HepG2 (cell line): ENCODE measurements around the gene FOXA3. TPM values are rescaled to one million over a fixed set of nuclear protein-coding genes. Genes with fewer than 3 reads are reported as not detected.

ENCODE experiments used
- ASH2L ChIP-seq: fragments of 300-600, 200-600 bp; sonication (generic); IDR thresholded peaks from 2 replicates; pipeline ENCODE4 v1.7.0; 2017; ENCODE audit warnings: low read depth, mild to moderate bottlenecking, moderate library complexity, mixed read lengths, low read length; ENCODE audit not compliant: insufficient read length
- ATF7-NPFF ChIP-seq: sonication (generic); formaldehyde crosslinking; IDR thresholded peaks from 2 replicates; pipeline ENCODE4 v1.8.1; 2023; ENCODE audit warnings: mild to moderate bottlenecking, low read depth, missing genetic modification reagents, moderate library complexity
- DMAP1 ChIP-seq: IDR thresholded peaks from 2 replicates; pipeline ENCODE4 v1.6.1; 2016
- GABPB1 ChIP-seq: IDR thresholded peaks from 2 replicates; pipeline ENCODE4 v1.6.1; 2016; ENCODE audit warnings: mild to moderate bottlenecking, missing genetic modification reagents, moderate library complexity, missing compliant biosample characterization
- HHEX ChIP-seq: IDR thresholded peaks from 2 replicates; pipeline ENCODE4 v1.6.1; 2016; ENCODE audit warnings: control low read depth
- HNF4G ChIP-seq, 2 experiments: sonication (generic) in 1 of 2; formaldehyde crosslinking in 1 of 2; IDR thresholded peaks; 2 replicates each; pipeline versions ENCODE4 v1.4.0 to v1.6.1; 2011 to 2020; ENCODE audit warnings: borderline replicate concordance in 2 of 2, low read depth in 2 of 2, mild to moderate bottlenecking in 2 of 2, low read length in 1 of 2, missing genetic modification reagents in 1 of 2, moderate library complexity in 1 of 2
- PHB2 ChIP-seq: fragments of 450-650 bp; IDR thresholded peaks from 2 replicates; pipeline ENCODE4 v1.6.1; 2018; ENCODE audit not compliant: partially characterized antibody
- POGZ ChIP-seq: sonication (generic); formaldehyde crosslinking; IDR thresholded peaks from 2 replicates; pipeline ENCODE4 v1.4.0; 2020; ENCODE audit warnings: mild to moderate bottlenecking, missing genetic modification reagents
- ZNF34 ChIP-seq: sonication (generic); formaldehyde crosslinking; IDR thresholded peaks from 2 replicates; pipeline ENCODE4 v1.4.0; 2020; ENCODE audit warnings: mild to moderate bottlenecking, missing genetic modification reagents, borderline replicate concordance
- ZNF44 ChIP-seq: sonication (generic); formaldehyde crosslinking; IDR thresholded peaks from 2 replicates; pipeline ENCODE4 v1.5.1; 2020; ENCODE audit warnings: mild to moderate bottlenecking, missing genetic modification reagents
- ZNF484 ChIP-seq: sonication (generic); formaldehyde crosslinking; IDR thresholded peaks from 2 replicates; pipeline ENCODE4 v1.5.1; 2020; ENCODE audit warnings: mild to moderate bottlenecking, low read depth, missing genetic modification reagents, borderline replicate concordance
- ZNF652 ChIP-seq: IDR thresholded peaks from 2 replicates; pipeline ENCODE4 v1.6.1; 2016; ENCODE audit warnings: low read depth, borderline replicate concordance
- ZNF790 ChIP-seq: sonication (generic); formaldehyde crosslinking; IDR thresholded peaks from 2 replicates; pipeline ENCODE4 v1.8.0; 2022; ENCODE audit warnings: missing genetic modification reagents, mild to moderate bottlenecking, borderline replicate concordance
- ZNF883 ChIP-seq: sonication (generic); formaldehyde crosslinking; IDR thresholded peaks from 2 replicates; pipeline ENCODE4 v1.5.1; 2020; ENCODE audit warnings: mild to moderate bottlenecking, missing genetic modification reagents; ENCODE audit errors: not compliant biosample characterization
- ZSCAN29 ChIP-seq: sonication (generic); formaldehyde crosslinking; conservative IDR thresholded peaks from 2 replicates; pipeline ENCODE4 v1.4.0; 2020; ENCODE audit warnings: mild to moderate bottlenecking, missing genetic modification reagents
- polyA plus RNA-seq, 8 experiments: library from polyadenylated mRNA; depleted of rRNA in 3 of 8; stranded (reverse) in 7 of 8; unstranded in 1 of 8; fragments of >200 nt; fragmentation: Illumina TruSeq in 4 of 8; extraction: Trizol in 4 of 8; gene quantifications; 2 replicates each; pipeline versions ENCODE4 v1.2.1 to v1.2.3, GENCODE V29; 2011 to 2016; ENCODE audit warnings: low read depth in 4 of 8, missing spikeins in 1 of 8, mixed read lengths in 1 of 8; ENCODE audit not compliant: insufficient read depth in 1 of 8
- total RNA-seq, 5 experiments: library from RNA; depleted of rRNA; stranded (reverse); fragments of >200 nt; fragmentation: Illumina TruSeq; extraction: Trizol; gene quantifications; 2 replicates each; pipeline ENCODE4 v1.2.3, GENCODE V29; 2016; ENCODE audit warnings: low read depth in 1 of 5
- TF ChIP-seq, protein P1 (sequence below): sonication (generic); formaldehyde crosslinking; IDR thresholded peaks from 2 replicates; pipeline ENCODE4 v1.4.0; 2020; ENCODE audit warnings: missing genetic modification reagents, borderline replicate concordance
- TF ChIP-seq, protein P2 (sequence below): sonication (generic); formaldehyde crosslinking; conservative IDR thresholded peaks from 2 replicates; pipeline ENCODE4 v1.4.0; 2020; ENCODE audit warnings: mild to moderate bottlenecking, missing genetic modification reagents, moderate library complexity
- TF ChIP-seq, protein P3 (sequence below): sonication (generic); formaldehyde crosslinking; IDR thresholded peaks from 2 replicates; pipeline ENCODE4 v1.5.1; 2020; ENCODE audit warnings: missing genetic modification reagents, mild to moderate bottlenecking, borderline replicate concordance
- TF ChIP-seq, protein P4 (sequence below): sonication (generic); formaldehyde crosslinking; IDR thresholded peaks from 2 replicates; pipeline ENCODE4 v1.5.1; 2020; ENCODE audit warnings: missing genetic modification reagents, mild to moderate bottlenecking, borderline replicate concordance

The FOXA3 gene
- total and polyA plus RNA-seq, 2 of the 13 experiments (the other 11 are each of a cell fraction or from before 2014, with no cell fraction given), result 29.8 to 47.6 TPM

DNA sequence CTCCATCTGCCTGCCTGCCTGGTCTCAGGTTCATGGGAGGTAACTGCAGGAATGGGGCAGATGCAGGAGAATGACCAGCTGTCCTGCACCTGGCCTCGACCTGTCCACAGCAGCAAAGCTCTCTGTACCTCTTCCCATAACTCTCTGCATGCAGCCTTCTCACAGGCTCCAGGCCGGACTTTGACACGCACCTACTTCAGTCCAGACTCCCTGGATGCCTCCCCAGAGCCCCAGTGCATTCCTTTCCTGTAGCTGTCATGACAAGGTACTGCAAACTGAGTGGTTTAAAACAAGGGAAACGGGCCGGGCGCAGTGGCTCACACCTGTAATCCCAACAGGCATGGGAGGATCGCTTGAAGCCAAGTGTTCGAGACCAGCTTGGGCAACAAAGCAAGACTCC lies 47.2 kb downstream of the FOXA3 start (continued):
- TF ChIP-seq, protein P1, sequence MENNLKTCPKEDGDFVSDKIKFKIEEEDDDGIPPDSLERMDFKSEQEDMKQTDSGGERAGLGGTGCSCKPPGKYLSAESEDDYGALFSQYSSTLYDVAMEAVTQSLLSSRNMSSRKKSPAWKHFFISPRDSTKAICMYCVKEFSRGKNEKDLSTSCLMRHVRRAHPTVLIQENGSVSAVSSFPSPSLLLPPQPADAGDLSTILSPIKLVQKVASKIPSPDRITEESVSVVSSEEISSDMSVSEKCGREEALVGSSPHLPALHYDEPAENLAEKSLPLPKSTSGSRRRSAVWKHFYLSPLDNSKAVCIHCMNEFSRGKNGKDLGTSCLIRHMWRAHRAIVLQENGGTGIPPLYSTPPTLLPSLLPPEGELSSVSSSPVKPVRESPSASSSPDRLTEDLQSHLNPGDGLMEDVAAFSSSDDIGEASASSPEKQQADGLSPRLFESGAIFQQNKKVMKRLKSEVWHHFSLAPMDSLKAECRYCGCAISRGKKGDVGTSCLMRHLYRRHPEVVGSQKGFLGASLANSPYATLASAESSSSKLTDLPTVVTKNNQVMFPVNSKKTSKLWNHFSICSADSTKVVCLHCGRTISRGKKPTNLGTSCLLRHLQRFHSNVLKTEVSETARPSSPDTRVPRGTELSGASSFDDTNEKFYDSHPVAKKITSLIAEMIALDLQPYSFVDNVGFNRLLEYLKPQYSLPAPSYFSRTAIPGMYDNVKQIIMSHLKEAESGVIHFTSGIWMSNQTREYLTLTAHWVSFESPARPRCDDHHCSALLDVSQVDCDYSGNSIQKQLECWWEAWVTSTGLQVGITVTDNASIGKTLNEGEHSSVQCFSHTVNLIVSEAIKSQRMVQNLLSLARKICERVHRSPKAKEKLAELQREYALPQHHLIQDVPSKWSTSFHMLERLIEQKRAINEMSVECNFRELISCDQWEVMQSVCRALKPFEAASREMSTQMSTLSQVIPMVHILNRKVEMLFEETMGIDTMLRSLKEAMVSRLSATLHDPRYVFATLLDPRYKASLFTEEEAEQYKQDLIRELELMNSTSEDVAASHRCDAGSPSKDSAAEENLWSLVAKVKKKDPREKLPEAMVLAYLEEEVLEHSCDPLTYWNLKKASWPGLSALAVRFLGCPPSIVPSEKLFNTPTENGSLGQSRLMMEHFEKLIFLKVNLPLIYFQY (CRISPR knock-in tag), result no peak
- TF ChIP-seq ASH2L, result no peak
- TF ChIP-seq HNF4G (IDR thresholded peaks at IDR 0.05; ENCODE audit: borderline replicate concordance, low read depth, low read length), result peak; percentile 65
- TF ChIP-seq HNF4G (CRISPR knock-in tag; IDR thresholded peaks at IDR 0.05; ENCODE audit: borderline replicate concordance, low read depth), result no peak
- no peak for TF ChIP-seq HHEX (CRISPR knock-in tag)
- TF ChIP-seq ZNF484 (CRISPR knock-in tag), result no peak
- no peak for TF ChIP-seq GABPB1 (CRISPR knock-in tag)
- no peak for TF ChIP-seq ZNF652 (CRISPR knock-in tag)
- TF ChIP-seq, protein P2, sequence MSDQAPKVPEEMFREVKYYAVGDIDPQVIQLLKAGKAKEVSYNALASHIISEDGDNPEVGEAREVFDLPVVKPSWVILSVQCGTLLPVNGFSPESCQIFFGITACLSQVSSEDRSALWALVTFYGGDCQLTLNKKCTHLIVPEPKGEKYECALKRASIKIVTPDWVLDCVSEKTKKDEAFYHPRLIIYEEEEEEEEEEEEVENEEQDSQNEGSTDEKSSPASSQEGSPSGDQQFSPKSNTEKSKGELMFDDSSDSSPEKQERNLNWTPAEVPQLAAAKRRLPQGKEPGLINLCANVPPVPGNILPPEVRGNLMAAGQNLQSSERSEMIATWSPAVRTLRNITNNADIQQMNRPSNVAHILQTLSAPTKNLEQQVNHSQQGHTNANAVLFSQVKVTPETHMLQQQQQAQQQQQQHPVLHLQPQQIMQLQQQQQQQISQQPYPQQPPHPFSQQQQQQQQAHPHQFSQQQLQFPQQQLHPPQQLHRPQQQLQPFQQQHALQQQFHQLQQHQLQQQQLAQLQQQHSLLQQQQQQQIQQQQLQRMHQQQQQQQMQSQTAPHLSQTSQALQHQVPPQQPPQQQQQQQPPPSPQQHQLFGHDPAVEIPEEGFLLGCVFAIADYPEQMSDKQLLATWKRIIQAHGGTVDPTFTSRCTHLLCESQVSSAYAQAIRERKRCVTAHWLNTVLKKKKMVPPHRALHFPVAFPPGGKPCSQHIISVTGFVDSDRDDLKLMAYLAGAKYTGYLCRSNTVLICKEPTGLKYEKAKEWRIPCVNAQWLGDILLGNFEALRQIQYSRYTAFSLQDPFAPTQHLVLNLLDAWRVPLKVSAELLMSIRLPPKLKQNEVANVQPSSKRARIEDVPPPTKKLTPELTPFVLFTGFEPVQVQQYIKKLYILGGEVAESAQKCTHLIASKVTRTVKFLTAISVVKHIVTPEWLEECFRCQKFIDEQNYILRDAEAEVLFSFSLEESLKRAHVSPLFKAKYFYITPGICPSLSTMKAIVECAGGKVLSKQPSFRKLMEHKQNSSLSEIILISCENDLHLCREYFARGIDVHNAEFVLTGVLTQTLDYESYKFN (CRISPR knock-in tag), result peak; percentile 30; the same call in 1 of the 2 replicates
- TF ChIP-seq PHB2, result no peak
- no peak for TF ChIP-seq DMAP1
- TF ChIP-seq, protein P3, sequence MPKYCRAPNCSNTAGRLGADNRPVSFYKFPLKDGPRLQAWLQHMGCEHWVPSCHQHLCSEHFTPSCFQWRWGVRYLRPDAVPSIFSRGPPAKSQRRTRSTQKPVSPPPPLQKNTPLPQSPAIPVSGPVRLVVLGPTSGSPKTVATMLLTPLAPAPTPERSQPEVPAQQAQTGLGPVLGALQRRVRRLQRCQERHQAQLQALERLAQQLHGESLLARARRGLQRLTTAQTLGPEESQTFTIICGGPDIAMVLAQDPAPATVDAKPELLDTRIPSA (CRISPR knock-in tag), result no peak
- no peak for TF ChIP-seq ZNF883
- no peak for TF ChIP-seq ZNF44
- TF ChIP-seq, protein P4, sequence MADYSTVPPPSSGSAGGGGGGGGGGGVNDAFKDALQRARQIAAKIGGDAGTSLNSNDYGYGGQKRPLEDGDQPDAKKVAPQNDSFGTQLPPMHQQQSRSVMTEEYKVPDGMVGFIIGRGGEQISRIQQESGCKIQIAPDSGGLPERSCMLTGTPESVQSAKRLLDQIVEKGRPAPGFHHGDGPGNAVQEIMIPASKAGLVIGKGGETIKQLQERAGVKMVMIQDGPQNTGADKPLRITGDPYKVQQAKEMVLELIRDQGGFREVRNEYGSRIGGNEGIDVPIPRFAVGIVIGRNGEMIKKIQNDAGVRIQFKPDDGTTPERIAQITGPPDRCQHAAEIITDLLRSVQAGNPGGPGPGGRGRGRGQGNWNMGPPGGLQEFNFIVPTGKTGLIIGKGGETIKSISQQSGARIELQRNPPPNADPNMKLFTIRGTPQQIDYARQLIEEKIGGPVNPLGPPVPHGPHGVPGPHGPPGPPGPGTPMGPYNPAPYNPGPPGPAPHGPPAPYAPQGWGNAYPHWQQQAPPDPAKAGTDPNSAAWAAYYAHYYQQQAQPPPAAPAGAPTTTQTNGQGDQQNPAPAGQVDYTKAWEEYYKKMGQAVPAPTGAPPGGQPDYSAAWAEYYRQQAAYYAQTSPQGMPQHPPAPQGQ (CRISPR knock-in tag), result no peak
- no peak for TF ChIP-seq ZNF34 (CRISPR knock-in tag)
- TF ChIP-seq ZNF790 (CRISPR knock-in tag), result no peak
- TF ChIP-seq ZSCAN29, result no peak
- no peak for TF ChIP-seq POGZ
- 0 out of 2 replicates have a peak, but pooled peaks have one; percentile 48 for TF ChIP-seq ATF7-NPFF (CRISPR knock-in tag)
